MCF 10A (cell line): ENCODE results near the gene KIF12. TPM values are rescaled to one million over a fixed set of nuclear protein-coding genes. Genes with fewer than 3 reads are reported as not detected.
"Not testable (repeated sequence)": the region's sequence is repeated elsewhere in the genome, so short reads cannot be mapped to it uniquely, and the experiment has no call there.

ENCODE experiments used
- BruUV-seq: library from RNA; stranded (reverse); fragments of 400-500 nt; replicated peaks from 2 replicates; lab custom pipeline; 2021; lab: Mats Ljungman, UMichigan
- CTCF ChIA-PET: fragments of 300-600 bp; sonication (Branson Sonifier 250); formaldehyde crosslinking; extraction: SDS; loops from one replicate; lab custom pipeline; 2021; ENCODE audit warnings: antibody characterized with exemption, inconsistent platforms; lab: Yijun Ruan, JAX
- POLR2A ChIA-PET: fragments of 300-600, 350-650 bp; sonication (Branson Sonifier 250); formaldehyde crosslinking; extraction: SDS; loops from one replicate; lab custom pipeline; 2020; ENCODE audit warnings: antibody characterized with exemption, inconsistent platforms; lab: Yijun Ruan, JAX
- DNase-seq: peaks from one replicate; pipeline ENCODE4 v3.0.0-alpha.2; 2018; ENCODE audit not compliant: unreplicated experiment
- H3K27ac Mint-ChIP-seq: one replicate; pipeline ENCODE4 v1.8.0; 2022; ENCODE audit warnings: mild to moderate bottlenecking, low read depth, mixed read lengths; ENCODE audit not compliant: unreplicated experiment
- H3K27me3 Mint-ChIP-seq: one replicate; pipeline ENCODE4 v1.8.0; 2022; ENCODE audit warnings: mixed read lengths; ENCODE audit not compliant: insufficient read depth, unreplicated experiment
- H3K36me3 Mint-ChIP-seq: one replicate; pipeline ENCODE4 v1.8.0; 2022; ENCODE audit warnings: mild to moderate bottlenecking, moderate library complexity, mixed read lengths; ENCODE audit not compliant: insufficient read depth, unreplicated experiment
- H3K4me1 Mint-ChIP-seq: one replicate; pipeline ENCODE4 v1.8.0; 2022; ENCODE audit warnings: mixed read lengths; ENCODE audit not compliant: insufficient read depth, unreplicated experiment
- H3K4me3 Mint-ChIP-seq: one replicate; pipeline ENCODE4 v1.8.0; 2022; ENCODE audit warnings: mild to moderate bottlenecking, moderate library complexity, mixed read lengths; ENCODE audit not compliant: unreplicated experiment
- H3K9me3 Mint-ChIP-seq: one replicate; pipeline ENCODE4 v1.8.0; 2022; ENCODE audit warnings: mixed read lengths; ENCODE audit not compliant: unreplicated experiment
- CTCF ChIP-seq: fragments of 200-600 bp; IDR thresholded peaks from one replicate; pipeline ENCODE4 v1.8.0; 2022; ENCODE audit warnings: antibody characterized with exemption, mild to moderate bottlenecking; ENCODE audit not compliant: unreplicated experiment
- intact Hi-C: fragments of 100-400 bp; cut with micrococcal nuclease; formaldehyde crosslinking; loops from 2 replicates; pipeline ENCODE4 v1.14.1; 2022
- total RNA-seq: library from RNA; stranded (reverse); gene quantifications from 2 replicates; pipeline ENCODE4 v1.2.3, GENCODE V29; 2022

The KIF12 gene
- total RNA-seq, 1 experiment from 2014 or later = not detected

DNA sequence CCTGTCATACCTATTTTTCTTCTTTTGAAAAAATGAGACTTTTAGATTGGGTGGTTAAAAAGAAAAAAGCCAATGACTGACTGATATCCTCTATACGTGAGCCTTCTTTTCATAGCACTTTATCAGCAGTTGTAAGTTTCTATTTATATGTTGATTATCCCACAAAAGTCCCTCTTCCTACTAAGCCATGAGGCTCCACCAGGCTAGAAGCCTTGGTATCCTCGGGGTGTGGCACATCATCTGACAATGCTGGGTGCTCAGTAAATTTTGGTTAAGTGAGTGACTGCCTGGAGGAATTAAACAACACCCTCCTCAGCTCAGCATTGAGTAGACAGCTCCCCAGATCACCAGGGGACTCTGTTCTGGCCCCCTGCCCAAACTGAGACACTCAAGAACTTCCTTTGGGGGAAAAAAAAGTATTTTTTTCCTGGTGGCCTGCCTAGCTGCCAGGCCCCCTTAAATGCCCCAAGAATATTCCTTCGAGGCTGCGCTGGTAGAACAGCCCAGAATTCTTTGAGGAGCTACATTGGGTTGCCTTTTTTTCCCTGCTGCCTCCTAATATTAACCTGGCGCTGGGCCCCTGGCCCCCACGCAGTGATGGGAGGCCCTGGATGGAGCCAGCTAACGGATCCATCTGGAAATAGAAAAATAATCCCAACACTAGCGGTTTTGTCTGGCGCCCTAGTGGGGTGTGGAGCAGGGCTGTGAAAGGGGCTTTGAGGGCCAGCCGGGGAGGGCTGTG is 32.9 kb upstream of the KIF12 start:
- Mint-ChIP-seq H3K9me3 (no peaks in the 10 kb centered on the region), H3K4me1 (no peaks in the 10 kb centered on the region), H3K27me3 (peaks cover 66% of the 10 kb centered on the region), H3K36me3 (peaks cover 6% of the 10 kb centered on the region), H3K27ac (no peak overlapping the region), H3K4me3 (no peak overlapping the region)
- POLR2A ChIA-PET = interaction anchor here (0.9 kb wide), 1 partner anchor 188 kb away, joined by 3 read pairs; no protein-coding TSS in a partner anchor
- intact Hi-C loops = no loop called here
- DNase-seq = no peak
- no TSS peak for BruUV-seq
- TF ChIP-seq CTCF = no peak
- CTCF ChIA-PET = interaction anchor here (0.8 kb wide), 1 partner anchor 21 kb away, joined by 4 read pairs; no protein-coding TSS in a partner anchor

- intact Hi-C loops = no loop called here
- Mint-ChIP-seq H3K27ac (no peak overlapping the region), H3K4me3 (no peak overlapping the region), H3K27me3 (peaks cover 68% of the 10 kb centered on the region), H3K4me1 (no peaks in the 10 kb centered on the region), H3K9me3 (no peaks in the 10 kb centered on the region), H3K36me3 (peaks cover 6% of the 10 kb centered on the region)
- BruUV-seq = no TSS peak
- DNase-seq = no peak
- TF ChIP-seq CTCF = no peak
- ChIA-PET CTCF (interaction anchor here (0.8 to 1.0 kb wide), 2 partner anchors 22 to 23 kb away, joined by 4 to 7 read pairs; no protein-coding TSS in a partner anchor), POLR2A (no interaction called here)
Observed at GRCh38 chr9:114130624-114131277, 31.7 kb upstream of the KIF12 start.

GRCh38 chr9:114130141-114130540 is 31.0 kb upstream of the KIF12 start:
- Mint-ChIP-seq H3K9me3 (no peaks in the 10 kb centered on the region), H3K27ac (no peak overlapping the region), H3K27me3 (peaks cover 61% of the 10 kb centered on the region), H3K36me3 (peaks cover 6% of the 10 kb centered on the region), H3K4me3 (no peak overlapping the region), H3K4me1 (no peaks in the 10 kb centered on the region)
- no TSS peak for BruUV-seq
- intact Hi-C loops = no loop called here
- ChIA-PET CTCF (interaction anchor here (1.0 to 1.2 kb wide), 2 partner anchors 21 to 161 kb away, joined by 4 to 7 read pairs; no protein-coding TSS in a partner anchor), POLR2A (no interaction called here)
- no peak for DNase-seq
- no peak for TF ChIP-seq CTCF

- H3K9me3 Mint-ChIP-seq, BruUV-seq, DNase-seq, intact Hi-C loops, H3K4me1 Mint-ChIP-seq, H3K27ac Mint-ChIP-seq, H3K4me3 Mint-ChIP-seq, H3K36me3 Mint-ChIP-seq, POLR2A ChIA-PET: not testable (repeated sequence)
- peaks cover 56% of the 10 kb centered on the region for H3K27me3 Mint-ChIP-seq
- CTCF ChIA-PET = interaction anchor here (1.2 kb wide), 1 partner anchor 162 kb away, joined by 4 read pairs; no protein-coding TSS in a partner anchor
Observed at GRCh38 chr9:114128759-114129158, 29.7 kb upstream of the KIF12 start.
